ENCODE data around the gene KCNH8. TPM values are rescaled to one million over a fixed set of nuclear protein-coding genes. Genes with fewer than 3 reads are reported as not detected.

KCNH8 gene
- total RNA-seq, 1 experiment from 2014 or later: not detected

DNA sequence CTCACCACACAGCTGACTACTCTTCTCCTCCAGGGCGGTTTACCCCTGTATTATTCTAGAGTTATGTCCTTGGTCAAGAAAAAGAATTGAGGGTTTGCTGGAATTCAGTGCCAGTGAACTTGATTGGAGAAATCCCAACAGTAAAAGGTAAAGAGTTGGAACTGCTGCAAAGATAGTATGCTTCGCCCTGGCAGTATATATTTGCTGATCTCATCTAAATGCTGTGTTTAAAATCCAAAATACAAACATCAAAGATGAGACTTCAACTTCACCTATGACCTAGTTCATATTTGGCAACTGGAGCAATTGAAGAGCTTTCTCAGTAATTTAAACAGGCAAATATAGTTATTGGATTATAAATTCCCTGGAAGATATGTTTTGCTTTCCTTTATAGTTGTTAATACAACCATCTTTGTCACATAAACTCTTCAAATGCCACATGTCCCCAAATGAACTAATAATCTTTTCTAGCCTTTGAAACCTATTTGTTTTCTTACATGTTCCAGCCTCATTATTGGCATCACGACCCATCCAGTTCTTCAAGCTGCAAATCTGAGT lies 6.5 kb downstream of the KCNH8 start:
- ChIA-PET CTCF (no interaction called here), POLR2A (no interaction called here)
- no TSS peak for BruUV-seq (replicated peaks)
- no peak overlapping the region for H3K4me3 ChIP-seq (ENCODE audit: low read depth in 2 of 2, low read length in 2 of 2)
- no peaks in the 10 kb centered on the region for H3K9me3 ChIP-seq (ENCODE audit: control insufficient read depth, insufficient read depth, low read depth, low read length)
- DNase-seq (ENCODE audit: low read depth, low spot score): no peak
- no peak overlapping the region for H3K27ac ChIP-seq (ENCODE audit: low read length)
- TF ChIP-seq TCF7L2 (IDR thresholded peaks at IDR 0.05; ENCODE audit: low read depth, low read length) (no peak), POLR2AphosphoS5 (IDR thresholded peaks at IDR 0.05; ENCODE audit: low read depth, low read length) (no peak), SIN3A (IDR thresholded peaks at IDR 0.05; ENCODE audit: borderline replicate concordance, insufficient read depth, low read depth, low read length) (no peak)
- TF ChIP-seq, protein P1, sequence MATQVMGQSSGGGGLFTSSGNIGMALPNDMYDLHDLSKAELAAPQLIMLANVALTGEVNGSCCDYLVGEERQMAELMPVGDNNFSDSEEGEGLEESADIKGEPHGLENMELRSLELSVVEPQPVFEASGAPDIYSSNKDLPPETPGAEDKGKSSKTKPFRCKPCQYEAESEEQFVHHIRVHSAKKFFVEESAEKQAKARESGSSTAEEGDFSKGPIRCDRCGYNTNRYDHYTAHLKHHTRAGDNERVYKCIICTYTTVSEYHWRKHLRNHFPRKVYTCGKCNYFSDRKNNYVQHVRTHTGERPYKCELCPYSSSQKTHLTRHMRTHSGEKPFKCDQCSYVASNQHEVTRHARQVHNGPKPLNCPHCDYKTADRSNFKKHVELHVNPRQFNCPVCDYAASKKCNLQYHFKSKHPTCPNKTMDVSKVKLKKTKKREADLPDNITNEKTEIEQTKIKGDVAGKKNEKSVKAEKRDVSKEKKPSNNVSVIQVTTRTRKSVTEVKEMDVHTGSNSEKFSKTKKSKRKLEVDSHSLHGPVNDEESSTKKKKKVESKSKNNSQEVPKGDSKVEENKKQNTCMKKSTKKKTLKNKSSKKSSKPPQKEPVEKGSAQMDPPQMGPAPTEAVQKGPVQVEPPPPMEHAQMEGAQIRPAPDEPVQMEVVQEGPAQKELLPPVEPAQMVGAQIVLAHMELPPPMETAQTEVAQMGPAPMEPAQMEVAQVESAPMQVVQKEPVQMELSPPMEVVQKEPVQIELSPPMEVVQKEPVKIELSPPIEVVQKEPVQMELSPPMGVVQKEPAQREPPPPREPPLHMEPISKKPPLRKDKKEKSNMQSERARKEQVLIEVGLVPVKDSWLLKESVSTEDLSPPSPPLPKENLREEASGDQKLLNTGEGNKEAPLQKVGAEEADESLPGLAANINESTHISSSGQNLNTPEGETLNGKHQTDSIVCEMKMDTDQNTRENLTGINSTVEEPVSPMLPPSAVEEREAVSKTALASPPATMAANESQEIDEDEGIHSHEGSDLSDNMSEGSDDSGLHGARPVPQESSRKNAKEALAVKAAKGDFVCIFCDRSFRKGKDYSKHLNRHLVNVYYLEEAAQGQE (IDR thresholded peaks at IDR 0.05; ENCODE audit: insufficient read depth in 1 of 2, low read depth in 2 of 2, low read length in 1 of 2): no peak
- TF ChIP-seq, protein P2, sequence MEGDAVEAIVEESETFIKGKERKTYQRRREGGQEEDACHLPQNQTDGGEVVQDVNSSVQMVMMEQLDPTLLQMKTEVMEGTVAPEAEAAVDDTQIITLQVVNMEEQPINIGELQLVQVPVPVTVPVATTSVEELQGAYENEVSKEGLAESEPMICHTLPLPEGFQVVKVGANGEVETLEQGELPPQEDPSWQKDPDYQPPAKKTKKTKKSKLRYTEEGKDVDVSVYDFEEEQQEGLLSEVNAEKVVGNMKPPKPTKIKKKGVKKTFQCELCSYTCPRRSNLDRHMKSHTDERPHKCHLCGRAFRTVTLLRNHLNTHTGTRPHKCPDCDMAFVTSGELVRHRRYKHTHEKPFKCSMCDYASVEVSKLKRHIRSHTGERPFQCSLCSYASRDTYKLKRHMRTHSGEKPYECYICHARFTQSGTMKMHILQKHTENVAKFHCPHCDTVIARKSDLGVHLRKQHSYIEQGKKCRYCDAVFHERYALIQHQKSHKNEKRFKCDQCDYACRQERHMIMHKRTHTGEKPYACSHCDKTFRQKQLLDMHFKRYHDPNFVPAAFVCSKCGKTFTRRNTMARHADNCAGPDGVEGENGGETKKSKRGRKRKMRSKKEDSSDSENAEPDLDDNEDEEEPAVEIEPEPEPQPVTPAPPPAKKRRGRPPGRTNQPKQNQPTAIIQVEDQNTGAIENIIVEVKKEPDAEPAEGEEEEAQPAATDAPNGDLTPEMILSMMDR (IDR thresholded peaks at IDR 0.05): no peak
- no peak for ATAC-seq
- H3K27me3 ChIP-seq (ENCODE audit: control insufficient read depth, insufficient read depth, low read length): no peaks in the 10 kb centered on the region; the same call in 1 of the 2 replicates
- no peaks in the 10 kb centered on the region for H3K36me3 ChIP-seq (ENCODE audit: control insufficient read depth, insufficient read depth, low read length)
- in situ Hi-C loops (cut with HindIII; ENCODE audit: low pct_unique_long_range_greater_than_20kb, low sequenced_read_pairs) (no loop called here), intact Hi-C loops (cut with micrococcal nuclease; ENCODE audit: unreplicated experiment) (no loop called here)
- H3K4me1 ChIP-seq (ENCODE audit: control insufficient read depth, insufficient read depth, low read length): no peaks in the 10 kb centered on the region

DNA sequence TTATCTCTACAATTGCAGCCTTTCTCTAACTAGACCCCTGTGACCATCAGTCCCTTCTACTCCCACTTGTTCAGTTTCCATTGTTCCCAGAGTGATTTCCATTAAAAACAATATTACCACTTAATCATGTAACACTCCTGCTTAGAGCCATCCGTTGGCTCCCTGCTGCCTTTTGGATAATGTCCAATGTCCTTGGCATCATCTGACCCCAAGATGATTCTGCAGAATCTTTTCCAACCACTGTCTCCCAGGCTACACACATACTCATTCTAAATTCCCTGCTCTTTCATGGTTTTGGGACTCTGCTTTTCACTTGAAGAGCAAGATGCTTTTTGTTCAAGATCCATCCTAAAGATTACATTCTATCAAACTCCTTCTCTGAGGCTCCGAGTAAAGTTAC lies 7.1 kb downstream of the KCNH8 start:
- TF ChIP-seq POLR2AphosphoS5 (IDR thresholded peaks at IDR 0.05; ENCODE audit: low read depth, low read length): no peak
- TF ChIP-seq SIN3A (IDR thresholded peaks at IDR 0.05; ENCODE audit: borderline replicate concordance, insufficient read depth, low read depth, low read length): no peak
- TF ChIP-seq, protein P1 (IDR thresholded peaks at IDR 0.05; ENCODE audit: insufficient read depth in 1 of 2, low read depth in 2 of 2, low read length in 1 of 2): no peak
- TF ChIP-seq TCF7L2 (IDR thresholded peaks at IDR 0.05; ENCODE audit: low read depth, low read length): no peak
- TF ChIP-seq, protein P2 (IDR thresholded peaks at IDR 0.05): no peak
- Histone ChIP-seq H3K9me3 (ENCODE audit: control insufficient read depth, insufficient read depth, low read depth, low read length) (no peaks in the 10 kb centered on the region), H3K27me3 (ENCODE audit: control insufficient read depth, insufficient read depth, low read length) (no peaks in the 10 kb centered on the region; the same call in 1 of the 2 replicates), H3K4me3 (ENCODE audit: low read depth in 2 of 2, low read length in 2 of 2) (no peak overlapping the region), H3K27ac (ENCODE audit: low read length) (no peak overlapping the region), H3K4me1 (ENCODE audit: control insufficient read depth, insufficient read depth, low read length) (no peaks in the 10 kb centered on the region), H3K36me3 (ENCODE audit: control insufficient read depth, insufficient read depth, low read length) (no peaks in the 10 kb centered on the region)
- intact Hi-C loops (cut with micrococcal nuclease; ENCODE audit: unreplicated experiment): no loop called here
- CTCF ChIA-PET: no interaction called here
- ATAC-seq (no peak), DNase-seq (ENCODE audit: low read depth, low spot score) (no peak)
- no TSS peak for BruUV-seq (replicated peaks)
- POLR2A ChIA-PET: no interaction called here
- in situ Hi-C loops (cut with HindIII; ENCODE audit: low pct_unique_long_range_greater_than_20kb, low sequenced_read_pairs): no loop called here

Data from Panc1 (cell line).